ENCODE data around the gene RAD23B.

DNA sequence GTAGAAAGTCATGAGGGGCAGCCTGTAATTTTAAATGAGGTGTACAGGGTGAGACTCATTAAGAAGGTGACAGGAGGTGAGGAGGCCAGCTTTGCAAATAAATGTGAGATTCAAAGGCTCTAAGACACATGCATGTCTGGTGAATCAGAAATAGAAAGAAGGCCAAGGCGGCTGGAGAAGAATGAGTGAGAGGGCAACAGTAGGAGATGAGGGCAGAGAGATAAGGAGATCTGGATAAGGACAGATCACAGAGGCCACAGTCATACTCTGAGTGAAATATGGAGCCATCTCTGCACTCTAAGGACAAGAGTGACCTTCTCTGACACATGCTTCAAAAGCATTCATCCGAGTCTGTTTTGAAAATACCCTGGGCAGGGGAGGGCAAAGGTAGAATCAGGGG is 90.7 kb downstream of the RAD23B start:
- TF ChIP-seq, protein P1, sequence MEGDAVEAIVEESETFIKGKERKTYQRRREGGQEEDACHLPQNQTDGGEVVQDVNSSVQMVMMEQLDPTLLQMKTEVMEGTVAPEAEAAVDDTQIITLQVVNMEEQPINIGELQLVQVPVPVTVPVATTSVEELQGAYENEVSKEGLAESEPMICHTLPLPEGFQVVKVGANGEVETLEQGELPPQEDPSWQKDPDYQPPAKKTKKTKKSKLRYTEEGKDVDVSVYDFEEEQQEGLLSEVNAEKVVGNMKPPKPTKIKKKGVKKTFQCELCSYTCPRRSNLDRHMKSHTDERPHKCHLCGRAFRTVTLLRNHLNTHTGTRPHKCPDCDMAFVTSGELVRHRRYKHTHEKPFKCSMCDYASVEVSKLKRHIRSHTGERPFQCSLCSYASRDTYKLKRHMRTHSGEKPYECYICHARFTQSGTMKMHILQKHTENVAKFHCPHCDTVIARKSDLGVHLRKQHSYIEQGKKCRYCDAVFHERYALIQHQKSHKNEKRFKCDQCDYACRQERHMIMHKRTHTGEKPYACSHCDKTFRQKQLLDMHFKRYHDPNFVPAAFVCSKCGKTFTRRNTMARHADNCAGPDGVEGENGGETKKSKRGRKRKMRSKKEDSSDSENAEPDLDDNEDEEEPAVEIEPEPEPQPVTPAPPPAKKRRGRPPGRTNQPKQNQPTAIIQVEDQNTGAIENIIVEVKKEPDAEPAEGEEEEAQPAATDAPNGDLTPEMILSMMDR (IDR thresholded peaks at IDR 0.05): no peak
- no peak for TF ChIP-seq POLR2A (IDR thresholded peaks at IDR 0.05)

Measured in heart left ventricle (tissue), 13 donors.